ENCODE measurements around the gene RASSF9. TPM values are rescaled to one million over a fixed set of nuclear protein-coding genes. Genes with fewer than 3 reads are reported as not detected.

The RASSF9 gene
- total and polyA plus RNA-seq, 8 donors: 8.2 to 24.6 (median 15.6) TPM

GRCh38 chr12:85809500-85809899, 26.7 kb downstream of the RASSF9 start:
- no peak overlapping the region for H3K27ac ChIP-seq
- intact Hi-C loops (cut with DNase I): no loop called here
- ATAC-seq: no peak
- no peaks in the 10 kb centered on the region for H3K9me3 ChIP-seq
- no peaks in the 10 kb centered on the region for H3K4me1 ChIP-seq
- H3K4me3 ChIP-seq: no peak overlapping the region
- DNase-seq: peak in 1 of 4 donors; percentile 17
- no peak for TF ChIP-seq CTCF (IDR thresholded peaks at IDR 0.05)
- H3K36me3 ChIP-seq: no peaks in the 10 kb centered on the region
- no peaks in the 10 kb centered on the region for H3K27me3 ChIP-seq

- DNase-seq: no peak
- H3K4me3 ChIP-seq: no peak overlapping the region
- no peaks in the 10 kb centered on the region for H3K27me3 ChIP-seq
- intact Hi-C loops (cut with DNase I): no loop called here
- H3K36me3 ChIP-seq: no peaks in the 10 kb centered on the region
- H3K9me3 ChIP-seq: no peaks in the 10 kb centered on the region
- no peak overlapping the region for H3K27ac ChIP-seq
- no peak for ATAC-seq
- no peak for TF ChIP-seq CTCF (IDR thresholded peaks at IDR 0.05)
- H3K4me1 ChIP-seq: no peaks in the 10 kb centered on the region
Observed at GRCh38 chr12:85807730-85808129, 28.5 kb downstream of the RASSF9 start.

GRCh38 chr12:85805654-85806053, 30.6 kb downstream of the RASSF9 start:
- peak; percentile 29 for ATAC-seq
- no peaks in the 10 kb centered on the region for H3K27me3 ChIP-seq
- H3K27ac ChIP-seq: no peak overlapping the region
- no peaks in the 10 kb centered on the region for H3K4me1 ChIP-seq
- no peaks in the 10 kb centered on the region for H3K36me3 ChIP-seq
- intact Hi-C loops (cut with DNase I): no loop called here
- peaks cover 0 to 1% of the 10 kb centered on the region in 2 donors for H3K9me3 ChIP-seq
- DNase-seq: no peak
- H3K4me3 ChIP-seq: no peak overlapping the region
- TF ChIP-seq CTCF (IDR thresholded peaks at IDR 0.05): no peak

- no peak overlapping the region for H3K4me3 ChIP-seq
- H3K9me3 ChIP-seq: peaks cover 0 to 1% of the 10 kb centered on the region in 2 donors
- DNase-seq (no peak), ATAC-seq (peak; percentile 25)
- H3K36me3 ChIP-seq: no peaks in the 10 kb centered on the region
- H3K27ac ChIP-seq: no peak overlapping the region
- no peaks in the 10 kb centered on the region for H3K4me1 ChIP-seq
- no peaks in the 10 kb centered on the region for H3K27me3 ChIP-seq
- no peak for TF ChIP-seq CTCF (IDR thresholded peaks at IDR 0.05)
- intact Hi-C loops (cut with DNase I): no loop called here
Observed at GRCh38 chr12:85804663-85805062, 31.5 kb downstream of the RASSF9 start.

- Histone ChIP-seq H3K27me3 (no peaks in the 10 kb centered on the region), H3K27ac (no peak overlapping the region), H3K4me3 (no peak overlapping the region), H3K36me3 (no peaks in the 10 kb centered on the region), H3K4me1 (no peaks in the 10 kb centered on the region), H3K9me3 (peaks cover 0 to 1% of the 10 kb centered on the region in 2 donors)
- ATAC-seq (no peak), DNase-seq (no peak)
- TF ChIP-seq CTCF (IDR thresholded peaks at IDR 0.05): no peak
- intact Hi-C loops (cut with DNase I): no loop called here
Observed at GRCh38 chr12:85803923-85804322, 32.3 kb downstream of the RASSF9 start.

Data from left lung (tissue), 10 donors.